HEK293T (cell line): ENCODE measurements around the gene SHFL.

Experiments
- CTCF ChIA-PET: fragments of 350-600 bp; formaldehyde crosslinking; extraction: SDS; loops from one replicate; lab custom pipeline; 2021; ENCODE audit warnings: antibody characterized with exemption, inconsistent platforms; lab: Yijun Ruan, JAX
- POLR2A ChIA-PET: fragments of 350-600 bp; formaldehyde crosslinking; extraction: SDS; loops from one replicate; lab custom pipeline; 2020; ENCODE audit warnings: antibody characterized with exemption, inconsistent platforms; lab: Yijun Ruan, JAX
- DNase-seq: peaks from one replicate; pipeline ENCODE4 v3.0.0; 2012; ENCODE audit warnings: mixed read lengths; ENCODE audit errors: extremely low spot score
- ARNT ChIP-seq: fragments of 450-650 bp; IDR thresholded peaks from 2 replicates; pipeline ENCODE4 v1.6.1; 2017; ENCODE audit warnings: mild to moderate bottlenecking
- BHLHE40 ChIP-seq: fragments of 450-650 bp; IDR thresholded peaks from 2 replicates; pipeline ENCODE4 v1.6.1; 2016; ENCODE audit warnings: mild to moderate bottlenecking, moderate library complexity, borderline replicate concordance
- CTBP1 ChIP-seq: fragments of 450-650 bp; IDR thresholded peaks from 2 replicates; pipeline ENCODE4 v1.6.1; 2016; ENCODE audit warnings: borderline replicate concordance
- ELF4 ChIP-seq: fragments of 450-650 bp; IDR thresholded peaks from 2 replicates; pipeline ENCODE4 v1.6.1; 2017; ENCODE audit warnings: antibody characterized with exemption
- FOXA1 ChIP-seq: fragments of 450-650 bp; IDR thresholded peaks from 2 replicates; pipeline ENCODE4 v1.6.1; 2016; ENCODE audit warnings: mild to moderate bottlenecking
- FOXK2 ChIP-seq: fragments of 450-650 bp; IDR thresholded peaks from 2 replicates; pipeline ENCODE4 v1.6.1; 2016; ENCODE audit warnings: mild to moderate bottlenecking
- FOXM1 ChIP-seq: fragments of 450-650 bp; IDR thresholded peaks from 2 replicates; pipeline ENCODE4 v1.6.1; 2017; ENCODE audit warnings: mild to moderate bottlenecking, borderline replicate concordance
- HDGF ChIP-seq: fragments of 450-650 bp; IDR thresholded peaks from 2 replicates; pipeline ENCODE4 v1.6.1; 2017; ENCODE audit warnings: antibody characterized with exemption, borderline replicate concordance
- L3MBTL2 ChIP-seq: fragments of 450-650 bp; conservative IDR thresholded peaks from 2 replicates; pipeline ENCODE4 v1.6.1; 2016; ENCODE audit warnings: mild to moderate bottlenecking
- LEF1 ChIP-seq: fragments of 450-650 bp; IDR thresholded peaks from 2 replicates; pipeline ENCODE4 v1.6.1; 2017; ENCODE audit warnings: mild to moderate bottlenecking, borderline replicate concordance
- NFRKB ChIP-seq: fragments of 450-650 bp; IDR thresholded peaks from 2 replicates; pipeline ENCODE4 v1.6.1; 2016; ENCODE audit warnings: mild to moderate bottlenecking, moderate library complexity
- SP1 ChIP-seq: fragments of 450-650 bp; IDR thresholded peaks from 2 replicates; pipeline ENCODE4 v1.6.1; 2017
- SUZ12 ChIP-seq: fragments of 450-650 bp; IDR thresholded peaks from 2 replicates; pipeline ENCODE4 v1.6.1; 2016; ENCODE audit warnings: mild to moderate bottlenecking
- TARDBP ChIP-seq: fragments of 450-650 bp; IDR thresholded peaks from 2 replicates; pipeline ENCODE4 v1.6.1; 2016
- ZNF384 ChIP-seq: fragments of 450-650 bp; IDR thresholded peaks from 2 replicates; pipeline ENCODE4 v1.6.1; 2016
- TF ChIP-seq, protein P1 (sequence below): fragments of 450-650 bp; IDR thresholded peaks from 2 replicates; pipeline ENCODE4 v1.6.1; 2016

The SHFL gene

DNA sequence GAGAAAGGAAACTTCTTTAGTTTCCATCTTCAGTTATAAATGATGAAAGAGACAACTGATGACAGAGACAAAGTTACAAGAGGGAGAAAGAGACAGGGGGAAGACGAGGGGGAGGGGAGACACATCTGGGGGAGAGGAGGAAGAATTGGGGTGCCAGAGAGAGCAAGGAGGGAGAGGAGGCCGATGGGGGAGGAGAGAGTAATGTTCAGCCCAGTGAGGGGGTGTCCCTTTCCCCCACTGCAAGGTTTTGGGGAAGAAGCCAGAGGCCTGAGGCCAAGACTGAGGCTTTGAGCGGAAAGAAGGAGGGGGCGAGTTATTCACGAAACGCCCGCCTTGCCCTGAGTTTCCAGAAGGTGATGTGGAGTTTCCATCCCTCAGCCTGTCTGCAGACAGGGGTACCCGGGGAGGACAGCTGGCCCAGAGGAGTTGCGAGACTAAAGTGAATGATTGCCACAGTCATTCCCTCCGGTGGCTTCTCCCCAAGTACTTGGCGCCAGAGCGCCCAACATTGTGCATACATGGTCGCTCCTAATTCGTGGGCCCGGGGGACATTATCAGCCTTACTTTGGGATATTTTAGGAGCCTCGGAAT is 19.5 kb downstream of the SHFL start:
- ChIA-PET CTCF (no interaction called here), POLR2A (interaction anchor here (0.9 to 6.5 kb wide), 8 partner anchors 8 to 175 kb away, joined by 3 to 62 read pairs (median 4); partner anchors contain the start of genes DNMT1 and EIF3G)
- no peak for DNase-seq

DNA sequence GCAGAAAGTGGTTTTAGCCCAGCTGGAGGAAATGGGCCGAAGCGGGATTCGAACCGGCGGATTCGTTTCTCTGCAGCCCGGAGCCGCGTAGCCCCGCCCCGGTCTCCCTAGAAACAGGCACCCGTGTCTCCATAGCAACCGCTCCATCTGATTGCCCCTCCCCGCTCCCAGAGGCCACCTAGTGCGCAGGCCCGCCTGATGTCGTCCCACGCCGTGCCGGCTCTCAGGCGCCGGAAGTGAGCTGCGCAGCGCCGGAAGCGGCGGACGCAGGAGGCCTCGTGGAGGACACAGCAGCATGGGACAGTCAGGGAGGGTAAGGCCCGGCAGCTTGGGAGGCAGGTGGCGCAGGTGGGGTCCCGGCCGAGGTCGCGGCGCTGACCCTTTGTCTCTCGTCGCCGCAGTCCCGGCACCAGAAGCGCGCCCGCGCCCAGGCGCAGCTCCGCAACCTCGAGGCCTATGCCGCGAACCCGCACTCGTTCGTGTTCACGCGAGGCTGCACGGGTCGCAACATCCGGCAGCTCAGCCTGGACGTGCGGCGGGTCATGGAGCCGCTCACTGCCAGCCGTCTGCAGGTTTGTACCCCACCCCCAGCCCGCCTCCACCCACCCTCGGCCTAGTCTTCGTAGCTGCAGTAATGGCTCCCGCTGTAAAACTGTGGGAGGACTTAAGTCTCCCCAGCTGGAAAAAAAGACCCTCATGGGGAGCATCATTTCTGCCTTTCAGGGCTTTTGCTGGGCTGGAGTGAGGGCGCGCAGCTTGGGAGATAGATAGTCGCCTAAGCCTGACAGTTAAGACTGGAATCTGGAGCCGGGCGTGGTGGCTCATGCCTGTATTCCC is 20.2 kb downstream of the SHFL start, which contains the start of gene PPAN:
TSS of gene PPAN (plus strand) at position 263 of the 837 bp plus-strand sequence. CDS start at position 296, 33 bp downstream.
- peak; percentile 99 for DNase-seq
- ChIA-PET CTCF (no interaction called here), POLR2A (interaction anchor here (0.6 to 6.5 kb wide), 10 partner anchors 9 to 279 kb away, joined by 3 to 62 read pairs (median 4); partner anchors contain the start of genes DNMT1, EIF3G, MRPL4 and UBL5)
- TF ChIP-seq ELF4 (peak; percentile 56; the same call in 1 of the 2 replicates), ARNT (no peak), L3MBTL2 (peak; percentile 92)
- TF ChIP-seq, protein P1, sequence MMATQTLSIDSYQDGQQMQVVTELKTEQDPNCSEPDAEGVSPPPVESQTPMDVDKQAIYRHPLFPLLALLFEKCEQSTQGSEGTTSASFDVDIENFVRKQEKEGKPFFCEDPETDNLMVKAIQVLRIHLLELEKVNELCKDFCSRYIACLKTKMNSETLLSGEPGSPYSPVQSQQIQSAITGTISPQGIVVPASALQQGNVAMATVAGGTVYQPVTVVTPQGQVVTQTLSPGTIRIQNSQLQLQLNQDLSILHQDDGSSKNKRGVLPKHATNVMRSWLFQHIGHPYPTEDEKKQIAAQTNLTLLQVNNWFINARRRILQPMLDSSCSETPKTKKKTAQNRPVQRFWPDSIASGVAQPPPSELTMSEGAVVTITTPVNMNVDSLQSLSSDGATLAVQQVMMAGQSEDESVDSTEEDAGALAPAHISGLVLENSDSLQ: peak; percentile 40; the same call in 1 of the 2 replicates

More for the DNA sequence above, 19.5 kb downstream of the SHFL start:
- TF ChIP-seq BHLHE40: no peak
- no peak for TF ChIP-seq FOXM1
- no peak for TF ChIP-seq ARNT
- no peak for TF ChIP-seq TARDBP
- no peak for TF ChIP-seq SUZ12
- TF ChIP-seq FOXK2: no peak
- TF ChIP-seq, protein P1: no peak
- no peak for TF ChIP-seq L3MBTL2
- TF ChIP-seq LEF1: no peak
- TF ChIP-seq CTBP1: no peak
- TF ChIP-seq ZNF384: no peak
- no peak for TF ChIP-seq HDGF
- TF ChIP-seq NFRKB: no peak
- no peak for TF ChIP-seq FOXA1
- TF ChIP-seq ELF4: no peak
- TF ChIP-seq SP1: no peak

DNA sequence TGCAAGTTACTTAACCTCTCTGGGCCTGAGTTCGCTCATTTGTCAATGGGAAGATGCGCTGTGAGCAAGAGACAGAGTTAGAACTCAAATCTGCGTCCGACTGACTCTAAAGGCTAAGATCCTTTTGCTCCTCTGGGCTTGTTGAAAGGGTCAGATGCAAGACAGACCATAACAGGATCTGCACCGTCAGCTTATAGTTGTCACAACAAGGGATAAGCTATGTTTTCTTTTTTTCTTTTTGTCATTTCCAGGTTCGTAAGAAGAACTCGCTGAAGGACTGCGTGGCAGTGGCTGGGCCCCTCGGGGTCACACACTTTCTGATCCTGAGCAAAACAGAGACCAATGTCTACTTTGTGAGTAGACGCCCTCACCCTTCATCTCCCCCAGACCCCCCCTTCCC is 21.1 kb downstream of the SHFL start:
- no peak for TF ChIP-seq TARDBP
- ChIA-PET CTCF (interaction anchor here (0.7 kb wide), 1 partner anchor 176 kb away, joined by 5 read pairs; no protein-coding TSS in a partner anchor), POLR2A (interaction anchor here (1.1 to 6.5 kb wide), 4 partner anchors 8 to 145 kb away, joined by 3 to 62 read pairs (median 11); partner anchors contain the start of genes EIF3G and MRPL4)
- DNase-seq: no peak

DNA sequence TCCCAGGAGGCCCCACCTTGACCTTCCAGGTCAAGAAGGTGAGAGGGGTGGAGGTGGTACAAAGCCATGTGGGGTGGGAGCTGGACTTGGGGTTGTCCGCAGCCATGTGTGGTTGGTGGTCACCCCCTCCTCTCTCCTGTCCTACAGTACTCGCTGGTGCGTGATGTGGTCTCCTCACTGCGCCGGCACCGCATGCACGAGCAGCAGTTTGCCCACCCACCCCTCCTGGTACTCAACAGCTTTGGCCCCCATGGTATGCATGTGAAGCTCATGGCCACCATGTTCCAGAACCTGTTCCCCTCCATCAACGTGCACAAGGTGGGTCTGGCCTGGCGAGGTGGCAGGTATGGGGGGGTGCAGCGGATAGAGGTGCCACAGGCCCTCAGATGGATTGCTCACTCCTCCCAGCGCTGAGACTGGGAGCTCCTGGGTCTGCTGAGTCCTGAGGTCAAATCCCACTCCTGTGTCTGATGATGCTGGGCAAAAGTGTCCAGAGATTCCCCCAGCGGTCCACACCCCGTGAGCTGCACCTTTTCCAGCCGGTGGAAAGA is 21.8 kb downstream of the SHFL start:
- ChIA-PET POLR2A (interaction anchor here (1.1 to 6.5 kb wide), 2 partner anchors 10 to 25 kb away, joined by 3 to 62 read pairs; no protein-coding TSS in a partner anchor), CTCF (interaction anchor here (0.7 to 1.2 kb wide), 3 partner anchors 13 to 177 kb away, joined by 3 to 5 read pairs (median 4); no protein-coding TSS in a partner anchor)
- no peak for TF ChIP-seq L3MBTL2
- TF ChIP-seq NFRKB: no peak
- TF ChIP-seq TARDBP: no peak
- TF ChIP-seq HDGF: no peak
- TF ChIP-seq SUZ12: no peak
- TF ChIP-seq CTBP1: no peak
- TF ChIP-seq, protein P1: no peak
- no peak for TF ChIP-seq BHLHE40
- TF ChIP-seq LEF1: no peak
- no peak for TF ChIP-seq ARNT
- TF ChIP-seq FOXA1: no peak
- TF ChIP-seq ELF4: no peak
- TF ChIP-seq FOXM1: no peak
- TF ChIP-seq FOXK2: no peak
- TF ChIP-seq ZNF384: no peak
- no peak for TF ChIP-seq SP1
- no peak for DNase-seq

DNA sequence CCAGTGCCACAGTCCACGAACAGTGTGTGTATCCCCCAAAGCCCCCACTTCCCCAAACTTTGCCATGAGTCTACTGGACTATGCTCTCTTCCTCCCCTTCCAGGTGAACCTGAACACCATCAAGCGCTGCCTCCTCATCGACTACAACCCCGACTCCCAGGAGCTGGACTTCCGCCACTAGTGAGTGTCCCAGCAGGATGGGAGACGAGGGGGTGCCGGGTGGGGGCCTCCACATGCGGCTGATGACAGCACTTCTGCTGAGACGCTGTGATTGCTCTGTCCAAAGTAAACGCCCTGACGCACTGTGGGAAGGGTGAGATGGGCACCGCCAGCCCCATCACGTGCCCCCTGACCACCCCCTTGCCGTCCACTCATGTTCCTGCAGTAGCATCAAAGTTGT is 23.4 kb downstream of the SHFL start:
- ChIA-PET CTCF (no interaction called here), POLR2A (interaction anchor here (6.5 kb wide), 1 partner anchor 12 kb away, joined by 62 read pairs; no protein-coding TSS in a partner anchor)
- DNase-seq: no peak
- TF ChIP-seq NFRKB: no peak
- no peak for TF ChIP-seq ZNF384
- no peak for TF ChIP-seq LEF1
